Measurements from ENCODE around the gene EXTL2.
"Not testable (repeated sequence)": the region's sequence is repeated elsewhere in the genome, so short reads cannot be mapped to it uniquely, and the experiment has no call there.

The EXTL2 gene

GRCh38 chr1:100852976-100853375 is 41.7 kb downstream of the EXTL2 start:
- DNase-seq, result no peak

GRCh38 chr1:100851726-100852125 is 42.9 kb downstream of the EXTL2 start:
- no peak for DNase-seq

GRCh38 chr1:100847361-100848082 is 47.1 kb downstream of the EXTL2 start:
- DNase-seq, result no peak

GRCh38 chr1:100843160-100843559 is 51.5 kb downstream of the EXTL2 start:
- DNase-seq, result not testable (repeated sequence)

GRCh38 chr1:100835866-100836842 is 58.5 kb downstream of the EXTL2 start:
- DNase-seq, result no peak

GRCh38 chr1:100834777-100835660 is 59.6 kb downstream of the EXTL2 start:
- no peak for DNase-seq

GRCh38 chr1:100832694-100833428 is 61.8 kb downstream of the EXTL2 start:
- no peak for DNase-seq

- DNase-seq, result not testable (repeated sequence)
Observed at GRCh38 chr1:100825666-100826065, 69.0 kb downstream of the EXTL2 start.

All from effector CD8-positive, alpha-beta T cell (primary cell).